T-helper 2 cell treated with Interferon-gamma antibody and Interleukin-4, amounts not matched to agents 5 μg/mL and 100 μg/mL, for 36 hours (primary cell): ENCODE data around the gene PTPRG.
"Not testable (repeated sequence)": the region's sequence is repeated elsewhere in the genome, so short reads cannot be mapped to it uniquely, and the experiment has no call there.

Source experiments
- DNase-seq: peaks from one replicate; pipeline ENCODE4 v3.0.0; 2021; ENCODE audit warnings: low spot score
- H3K27ac Mint-ChIP-seq: one replicate; pipeline ENCODE4 v1.8.0; 2021; ENCODE audit warnings: mild to moderate bottlenecking, mixed read lengths
- H3K27me3 Mint-ChIP-seq: one replicate; pipeline ENCODE4 v1.8.0; 2021; ENCODE audit warnings: low read depth, mixed read lengths
- H3K36me3 Mint-ChIP-seq: one replicate; pipeline ENCODE4 v1.8.0; 2021; ENCODE audit warnings: low read depth, mixed read lengths
- H3K4me1 Mint-ChIP-seq: one replicate; pipeline ENCODE4 v1.8.0; 2021; ENCODE audit warnings: low read depth, mixed read lengths
- H3K4me3 Mint-ChIP-seq: one replicate; pipeline ENCODE4 v1.8.0; 2022; ENCODE audit warnings: mild to moderate bottlenecking, moderate library complexity, mixed read lengths
- H3K9me3 Mint-ChIP-seq: one replicate; pipeline ENCODE4 v1.8.0; 2021; ENCODE audit warnings: mixed read lengths

Gene PTPRG

GRCh38 chr3:61541694-61542093, 19.7 kb upstream of the PTPRG start:
- no peak for DNase-seq
- peaks cover 11% of the 10 kb centered on the region for H3K27me3 Mint-ChIP-seq
- no peaks in the 10 kb centered on the region for H3K4me1 Mint-ChIP-seq
- H3K9me3 Mint-ChIP-seq = no peaks in the 10 kb centered on the region
- H3K36me3 Mint-ChIP-seq = no peaks in the 10 kb centered on the region
- no peak overlapping the region for H3K27ac Mint-ChIP-seq
- H3K4me3 Mint-ChIP-seq = no peak overlapping the region

- Mint-ChIP-seq H3K27me3 (peaks cover 3% of the 10 kb centered on the region), H3K9me3 (no peaks in the 10 kb centered on the region), H3K4me3 (no peak overlapping the region), H3K27ac (no peak overlapping the region), H3K36me3 (no peaks in the 10 kb centered on the region), H3K4me1 (no peaks in the 10 kb centered on the region)
- DNase-seq = no peak
Measured at GRCh38 chr3:61545716-61546115, 15.7 kb upstream of the PTPRG start.

DNA sequence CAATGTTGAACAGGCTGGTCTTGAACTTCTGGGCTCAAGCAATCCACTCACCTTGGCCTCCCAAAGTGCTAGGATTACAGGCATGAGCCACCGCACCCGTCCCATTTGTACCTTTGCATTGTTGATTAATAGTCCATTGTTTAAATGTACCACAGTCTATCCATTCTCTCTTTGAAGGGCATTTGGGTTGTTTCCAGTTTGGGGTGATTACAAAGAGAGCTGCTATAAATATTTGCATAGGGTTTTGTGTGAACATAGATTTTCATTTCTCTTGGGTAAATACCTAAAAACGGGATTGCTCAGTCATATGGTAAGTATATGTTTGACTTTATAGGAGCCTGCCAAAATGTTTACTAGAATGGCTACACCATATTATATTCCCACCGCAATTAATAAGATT, 13.7 kb upstream of the PTPRG start:
- H3K4me1 Mint-ChIP-seq = no peaks in the 10 kb centered on the region
- no peak overlapping the region for H3K27ac Mint-ChIP-seq
- peaks cover 9% of the 10 kb centered on the region for H3K27me3 Mint-ChIP-seq
- no peaks in the 10 kb centered on the region for H3K9me3 Mint-ChIP-seq
- DNase-seq = no peak
- H3K36me3 Mint-ChIP-seq = no peaks in the 10 kb centered on the region
- H3K4me3 Mint-ChIP-seq = no peak overlapping the region

DNA sequence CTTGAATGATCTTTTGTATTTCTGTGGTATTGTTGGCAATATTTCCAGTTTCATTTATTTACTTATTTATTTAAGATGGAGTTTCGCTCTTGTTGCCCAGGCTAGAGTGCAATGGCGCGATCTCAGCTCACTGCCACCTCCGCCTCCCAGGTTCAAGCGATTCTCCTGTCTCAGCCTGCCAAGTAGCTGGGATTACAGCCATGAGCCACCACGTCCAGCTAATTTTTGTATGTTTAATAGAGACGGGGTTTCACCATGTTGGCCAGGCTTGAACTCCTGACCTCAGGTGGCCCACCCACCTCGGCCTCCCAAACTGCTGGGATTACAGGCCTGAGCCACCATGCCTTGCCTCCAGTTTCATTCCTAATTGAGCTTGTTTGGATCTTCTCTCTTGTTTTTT, 8.7 kb upstream of the PTPRG start:
- H3K27me3 Mint-ChIP-seq = peaks cover 30% of the 10 kb centered on the region
- not testable (repeated sequence) for H3K9me3 Mint-ChIP-seq, DNase-seq, H3K4me1 Mint-ChIP-seq, H3K27ac Mint-ChIP-seq, H3K4me3 Mint-ChIP-seq, H3K36me3 Mint-ChIP-seq

- H3K9me3 Mint-ChIP-seq = no peaks in the 10 kb centered on the region
- H3K4me3 Mint-ChIP-seq = peak overlapping the region; percentile 10
- H3K4me1 Mint-ChIP-seq = peaks cover 10% of the 10 kb centered on the region
- peaks cover 1% of the 10 kb centered on the region for H3K36me3 Mint-ChIP-seq
- no peak for DNase-seq
- peaks cover 66% of the 10 kb centered on the region for H3K27me3 Mint-ChIP-seq
- H3K27ac Mint-ChIP-seq = no peak overlapping the region
Measured at GRCh38 chr3:61559136-61559731, 2.1 kb upstream of the PTPRG start.

GRCh38 chr3:61560517-61561373, 626 bp upstream of the PTPRG start:
- no peak overlapping the region for H3K27ac Mint-ChIP-seq
- peaks cover 1% of the 10 kb centered on the region for H3K36me3 Mint-ChIP-seq
- peak; percentile 60 for DNase-seq
- H3K4me1 Mint-ChIP-seq = peaks cover 12% of the 10 kb centered on the region
- H3K9me3 Mint-ChIP-seq = no peaks in the 10 kb centered on the region
- peak overlapping the region; percentile 85 for H3K4me3 Mint-ChIP-seq
- H3K27me3 Mint-ChIP-seq = peaks cover 73% of the 10 kb centered on the region

DNA sequence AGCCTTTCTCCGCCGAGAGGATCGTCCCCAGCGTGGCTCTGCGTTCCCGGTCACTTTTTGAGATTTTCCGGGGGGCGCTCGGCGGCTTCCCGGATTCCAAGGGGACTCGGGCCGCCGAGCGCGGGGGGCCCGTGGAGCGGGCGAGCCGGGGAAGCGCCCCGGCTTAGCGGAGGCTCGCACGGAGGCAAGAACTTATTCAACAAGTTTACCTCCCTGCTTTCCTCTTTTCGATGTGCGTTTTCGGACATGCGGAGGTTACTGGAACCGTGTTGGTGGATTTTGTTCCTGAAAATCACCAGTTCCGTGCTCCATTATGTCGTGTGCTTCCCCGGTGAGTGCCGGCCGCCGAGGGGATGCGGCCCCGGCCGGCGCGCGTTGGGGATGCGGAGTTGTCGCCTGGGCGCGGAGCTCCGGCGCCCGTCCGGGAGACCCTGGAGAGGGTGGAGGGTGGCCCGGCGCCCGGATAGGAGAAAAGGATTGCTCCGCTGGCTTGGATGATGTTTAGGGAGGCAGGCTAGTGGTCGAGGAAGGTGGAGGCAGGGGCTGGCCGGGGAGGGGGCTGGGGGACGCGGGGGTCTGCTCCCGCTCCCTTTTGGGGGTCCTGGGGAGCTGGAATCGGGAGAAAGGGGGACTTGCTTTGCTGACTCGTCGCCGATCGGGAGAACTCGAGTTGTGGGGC, 810 bp downstream of the PTPRG start:
- peaks cover 76% of the 10 kb centered on the region for H3K27me3 Mint-ChIP-seq
- peaks cover 1% of the 10 kb centered on the region for H3K36me3 Mint-ChIP-seq
- H3K4me1 Mint-ChIP-seq = peaks cover 12% of the 10 kb centered on the region
- no peak overlapping the region for H3K27ac Mint-ChIP-seq
- DNase-seq = peak; percentile 4
- H3K9me3 Mint-ChIP-seq = no peaks in the 10 kb centered on the region
- H3K4me3 Mint-ChIP-seq = peak overlapping the region; percentile 76

GRCh38 chr3:61562721-61563312, 1.4 kb downstream of the PTPRG start:
- Mint-ChIP-seq H3K4me3 (peak overlapping the region; percentile 76), H3K4me1 (peaks cover 12% of the 10 kb centered on the region), H3K27ac (no peak overlapping the region), H3K36me3 (peaks cover 1% of the 10 kb centered on the region), H3K9me3 (no peaks in the 10 kb centered on the region), H3K27me3 (peaks cover 75% of the 10 kb centered on the region)
- peak; percentile 4 for DNase-seq

- Mint-ChIP-seq H3K4me1 (peaks cover 12% of the 10 kb centered on the region), H3K27ac (no peak overlapping the region), H3K9me3 (no peaks in the 10 kb centered on the region), H3K36me3 (peaks cover 1% of the 10 kb centered on the region), H3K27me3 (peaks cover 78% of the 10 kb centered on the region), H3K4me3 (peak overlapping the region; percentile 76)
- DNase-seq = no peak
Measured at GRCh38 chr3:61563313-61564271, 2.2 kb downstream of the PTPRG start.

DNA sequence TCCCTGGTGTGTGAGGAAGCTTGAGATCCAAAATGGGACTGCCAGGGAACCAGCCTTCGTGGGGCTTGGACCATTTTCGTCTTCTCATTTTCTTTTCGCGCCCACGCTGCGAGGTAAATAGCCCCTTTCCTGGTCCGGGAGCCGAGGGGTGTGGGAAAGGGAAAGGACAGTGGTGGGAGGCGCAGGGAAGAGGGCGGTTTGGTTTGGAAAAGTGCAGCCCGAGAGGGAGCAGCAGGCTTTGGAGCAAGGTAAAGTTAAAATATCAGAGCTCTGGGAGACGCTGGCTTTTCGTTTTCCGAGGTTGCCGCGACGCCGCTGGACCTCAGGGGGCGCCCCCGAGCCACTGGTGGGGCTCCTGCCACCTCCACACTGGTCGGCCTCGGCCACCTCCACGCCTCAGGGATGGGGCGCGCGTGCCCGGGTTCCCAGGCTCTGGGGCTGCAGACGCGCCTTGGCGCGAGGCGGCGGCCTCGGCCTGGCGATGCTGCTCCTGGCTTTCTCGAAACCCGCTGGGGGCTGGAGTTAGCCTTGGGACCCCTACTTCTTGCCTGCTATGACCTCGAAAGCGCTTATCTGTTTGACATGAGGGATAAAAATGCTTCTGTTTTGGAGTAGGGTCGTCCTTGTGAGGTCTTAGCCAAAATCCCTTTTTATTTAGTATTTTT, 3.2 kb downstream of the PTPRG start:
- Mint-ChIP-seq H3K9me3 (no peaks in the 10 kb centered on the region), H3K4me1 (peaks cover 12% of the 10 kb centered on the region), H3K36me3 (peaks cover 1% of the 10 kb centered on the region), H3K4me3 (peak overlapping the region; percentile 38), H3K27me3 (peaks cover 69% of the 10 kb centered on the region), H3K27ac (no peak overlapping the region)
- DNase-seq = peak; percentile 13

GRCh38 chr3:61565569-61565968, 4.2 kb downstream of the PTPRG start:
- Mint-ChIP-seq H3K9me3 (no peaks in the 10 kb centered on the region), H3K36me3 (peaks cover 1% of the 10 kb centered on the region), H3K27ac (no peak overlapping the region), H3K4me1 (peaks cover 7% of the 10 kb centered on the region), H3K27me3 (peaks cover 65% of the 10 kb centered on the region), H3K4me3 (no peak overlapping the region)
- DNase-seq = no peak

GRCh38 chr3:61568127-61568526, 6.8 kb downstream of the PTPRG start:
- no peak overlapping the region for H3K27ac Mint-ChIP-seq
- no peak overlapping the region for H3K4me3 Mint-ChIP-seq
- H3K27me3 Mint-ChIP-seq = peaks cover 50% of the 10 kb centered on the region
- H3K36me3 Mint-ChIP-seq = peaks cover 1% of the 10 kb centered on the region
- no peak for DNase-seq
- peaks cover 5% of the 10 kb centered on the region for H3K4me1 Mint-ChIP-seq
- no peaks in the 10 kb centered on the region for H3K9me3 Mint-ChIP-seq
